ENCODE data around the gene GALNT9.

Gene GALNT9

DNA sequence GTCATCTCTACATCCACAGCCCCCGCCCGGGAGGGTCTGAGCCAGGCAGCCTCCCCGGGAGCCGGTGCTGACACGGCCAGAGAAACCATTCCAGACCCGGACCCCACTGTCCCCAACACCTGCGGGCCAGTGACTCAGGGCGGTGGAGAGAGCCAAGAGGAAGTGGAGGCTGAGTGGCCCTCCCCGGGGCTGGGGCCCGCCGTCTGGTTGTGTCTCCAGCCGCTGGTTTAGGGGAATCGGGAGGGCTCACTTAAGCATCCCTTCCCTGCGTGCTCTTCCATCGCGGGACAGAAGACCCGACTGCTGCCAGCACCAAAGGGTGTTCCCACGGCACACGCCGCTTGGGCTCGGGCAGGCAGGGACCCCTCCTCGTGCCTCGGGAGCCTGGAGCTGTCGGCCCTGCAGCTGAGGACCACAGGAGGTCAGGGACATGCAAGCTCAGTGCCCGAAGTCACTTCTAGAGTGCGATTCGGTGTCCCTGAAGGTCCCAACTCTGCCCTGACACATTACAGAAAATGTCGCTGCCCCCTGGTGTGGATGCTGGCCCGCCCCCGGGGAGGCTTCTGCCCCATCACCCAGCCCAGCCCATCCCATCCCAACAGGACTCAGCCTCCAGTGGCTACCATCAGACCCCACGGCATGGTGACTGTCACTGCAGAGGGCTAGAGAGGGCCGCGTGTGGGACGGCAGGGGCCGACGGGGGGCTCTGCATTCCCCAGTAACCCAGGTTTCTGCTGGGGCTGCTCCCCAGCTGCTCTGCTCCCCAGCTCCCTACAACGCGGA is 50.8 kb downstream of the GALNT9 start:
- CTCF ChIA-PET: no interaction called here
- TF ChIP-seq ARNT (IDR thresholded peaks at IDR 0.05) (no peak), SUZ12 (IDR thresholded peaks at IDR 0.05) (no peak), FOXK2 (IDR thresholded peaks at IDR 0.05) (no peak), NFRKB (IDR thresholded peaks at IDR 0.05) (no peak), ELF4 (IDR thresholded peaks at IDR 0.05) (no peak), ZNF384 (IDR thresholded peaks at IDR 0.05) (no peak)
- TF ChIP-seq, protein P1, sequence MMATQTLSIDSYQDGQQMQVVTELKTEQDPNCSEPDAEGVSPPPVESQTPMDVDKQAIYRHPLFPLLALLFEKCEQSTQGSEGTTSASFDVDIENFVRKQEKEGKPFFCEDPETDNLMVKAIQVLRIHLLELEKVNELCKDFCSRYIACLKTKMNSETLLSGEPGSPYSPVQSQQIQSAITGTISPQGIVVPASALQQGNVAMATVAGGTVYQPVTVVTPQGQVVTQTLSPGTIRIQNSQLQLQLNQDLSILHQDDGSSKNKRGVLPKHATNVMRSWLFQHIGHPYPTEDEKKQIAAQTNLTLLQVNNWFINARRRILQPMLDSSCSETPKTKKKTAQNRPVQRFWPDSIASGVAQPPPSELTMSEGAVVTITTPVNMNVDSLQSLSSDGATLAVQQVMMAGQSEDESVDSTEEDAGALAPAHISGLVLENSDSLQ (IDR thresholded peaks at IDR 0.05): no peak
- DNase-seq (ENCODE audit: extremely low spot score): no peak
- POLR2A ChIA-PET: no interaction called here

DNA sequence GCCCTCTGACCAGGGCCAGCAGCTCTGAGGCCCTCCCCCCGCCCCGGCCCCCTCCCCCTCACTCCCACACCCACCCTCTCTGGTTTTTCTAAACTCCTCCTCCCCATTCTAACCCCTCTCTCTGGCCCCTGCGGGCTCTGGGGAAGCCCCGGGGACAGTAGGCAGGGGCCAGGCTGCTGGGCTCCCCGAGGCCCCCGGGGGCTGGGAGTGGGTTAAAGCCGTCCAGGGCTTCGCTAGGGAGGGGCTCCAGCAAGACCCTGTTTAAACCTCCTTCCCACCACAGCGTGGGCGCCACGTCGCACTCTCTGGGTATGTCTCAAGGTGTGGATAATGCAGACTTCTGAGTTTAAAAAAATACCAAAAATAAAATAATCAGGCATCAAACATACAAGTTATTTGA is 51.4 kb downstream of the GALNT9 start:
- POLR2A ChIA-PET: no interaction called here
- CTCF ChIA-PET: no interaction called here
- DNase-seq (ENCODE audit: extremely low spot score): no peak
- no peak for TF ChIP-seq SP1 (IDR thresholded peaks at IDR 0.05)
- TF ChIP-seq CTBP1 (IDR thresholded peaks at IDR 0.05; ENCODE audit: borderline replicate concordance): no peak
- no peak for TF ChIP-seq ELF4 (IDR thresholded peaks at IDR 0.05)

DNA sequence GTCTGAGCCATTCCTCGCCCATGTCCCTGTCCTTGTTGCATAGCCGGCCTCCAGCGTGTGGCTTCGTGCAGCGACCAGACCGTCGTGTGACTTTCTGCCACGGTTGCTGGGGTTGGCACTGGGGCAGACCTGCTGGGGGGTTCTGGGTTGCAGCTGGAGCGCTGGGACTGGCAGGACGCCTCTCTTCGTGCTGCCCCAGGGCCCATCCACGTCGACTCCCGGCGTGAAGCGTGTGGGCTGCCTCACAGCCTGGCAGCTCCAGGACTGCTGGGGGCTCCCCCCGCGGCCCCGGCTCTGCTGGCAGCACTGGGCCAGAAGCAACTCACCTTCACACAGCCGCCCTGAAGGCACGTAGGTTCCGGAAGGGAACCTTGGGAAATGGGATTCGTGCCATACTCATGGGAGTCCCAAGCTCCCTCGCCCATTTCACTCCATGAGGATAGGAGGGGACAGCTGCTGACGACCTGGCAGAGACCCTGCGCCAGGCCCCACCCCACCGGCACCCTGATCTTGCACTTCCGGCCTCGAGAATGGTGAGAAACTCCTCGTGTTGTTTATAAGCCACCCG is 51.9 kb downstream of the GALNT9 start:
- ChIA-PET POLR2A (no interaction called here), CTCF (no interaction called here)
- TF ChIP-seq L3MBTL2 (conservative IDR thresholded peaks at IDR 0.05) (no peak), FOXM1 (IDR thresholded peaks at IDR 0.05; ENCODE audit: borderline replicate concordance) (no peak), ARNT (IDR thresholded peaks at IDR 0.05) (no peak), FOXA1 (IDR thresholded peaks at IDR 0.05) (no peak), TARDBP (IDR thresholded peaks at IDR 0.05) (no peak), BHLHE40 (IDR thresholded peaks at IDR 0.05; ENCODE audit: borderline replicate concordance) (no peak), SP1 (IDR thresholded peaks at IDR 0.05) (no peak), CTBP1 (IDR thresholded peaks at IDR 0.05; ENCODE audit: borderline replicate concordance) (no peak), ZNF384 (IDR thresholded peaks at IDR 0.05) (no peak), NFRKB (IDR thresholded peaks at IDR 0.05) (no peak), ELF4 (IDR thresholded peaks at IDR 0.05) (no peak), SUZ12 (IDR thresholded peaks at IDR 0.05) (no peak), LEF1 (IDR thresholded peaks at IDR 0.05; ENCODE audit: borderline replicate concordance) (no peak), HDGF (IDR thresholded peaks at IDR 0.05; ENCODE audit: borderline replicate concordance) (no peak), FOXK2 (IDR thresholded peaks at IDR 0.05) (no peak)
- TF ChIP-seq, protein P1 (IDR thresholded peaks at IDR 0.05): no peak
- no peak for DNase-seq (ENCODE audit: extremely low spot score)

GRCh38 chr12:132276827-132277373 is 52.5 kb downstream of the GALNT9 start:
- no peak for TF ChIP-seq L3MBTL2 (conservative IDR thresholded peaks at IDR 0.05)
- TF ChIP-seq ZNF384 (IDR thresholded peaks at IDR 0.05): no peak
- no peak for TF ChIP-seq SP1 (IDR thresholded peaks at IDR 0.05)
- TF ChIP-seq ARNT (IDR thresholded peaks at IDR 0.05): no peak
- TF ChIP-seq LEF1 (IDR thresholded peaks at IDR 0.05; ENCODE audit: borderline replicate concordance): no peak
- no peak for TF ChIP-seq SUZ12 (IDR thresholded peaks at IDR 0.05)
- TF ChIP-seq TARDBP (IDR thresholded peaks at IDR 0.05): no peak
- TF ChIP-seq, protein P1 (IDR thresholded peaks at IDR 0.05): no peak
- no peak for TF ChIP-seq BHLHE40 (IDR thresholded peaks at IDR 0.05; ENCODE audit: borderline replicate concordance)
- TF ChIP-seq FOXK2 (IDR thresholded peaks at IDR 0.05): no peak
- TF ChIP-seq HDGF (IDR thresholded peaks at IDR 0.05; ENCODE audit: borderline replicate concordance): no peak
- TF ChIP-seq FOXM1 (IDR thresholded peaks at IDR 0.05; ENCODE audit: borderline replicate concordance): no peak
- CTCF ChIA-PET: no interaction called here

GRCh38 chr12:132276066-132276826 is 53.1 kb downstream of the GALNT9 start:
- TF ChIP-seq FOXM1 (IDR thresholded peaks at IDR 0.05; ENCODE audit: borderline replicate concordance): no peak
- no peak for TF ChIP-seq LEF1 (IDR thresholded peaks at IDR 0.05; ENCODE audit: borderline replicate concordance)
- TF ChIP-seq ZNF384 (IDR thresholded peaks at IDR 0.05): no peak
- TF ChIP-seq HDGF (IDR thresholded peaks at IDR 0.05; ENCODE audit: borderline replicate concordance): no peak
- no peak for TF ChIP-seq L3MBTL2 (conservative IDR thresholded peaks at IDR 0.05)
- TF ChIP-seq FOXA1 (IDR thresholded peaks at IDR 0.05): no peak
- no peak for TF ChIP-seq TARDBP (IDR thresholded peaks at IDR 0.05)
- TF ChIP-seq BHLHE40 (IDR thresholded peaks at IDR 0.05; ENCODE audit: borderline replicate concordance): no peak
- TF ChIP-seq FOXK2 (IDR thresholded peaks at IDR 0.05): no peak
- TF ChIP-seq SP1 (IDR thresholded peaks at IDR 0.05): no peak
- TF ChIP-seq SUZ12 (IDR thresholded peaks at IDR 0.05): no peak
- TF ChIP-seq ARNT (IDR thresholded peaks at IDR 0.05): no peak
- TF ChIP-seq, protein P1 (IDR thresholded peaks at IDR 0.05): no peak
- no peak for TF ChIP-seq ELF4 (IDR thresholded peaks at IDR 0.05)
- TF ChIP-seq NFRKB (IDR thresholded peaks at IDR 0.05): no peak
- TF ChIP-seq CTBP1 (IDR thresholded peaks at IDR 0.05; ENCODE audit: borderline replicate concordance): no peak
- POLR2A ChIA-PET: interaction anchor here (0.9 kb wide), 2 partner anchors 13 to 131 kb away, joined by 3 read pairs; no protein-coding TSS in a partner anchor
- DNase-seq (ENCODE audit: extremely low spot score): no peak
- CTCF ChIA-PET: interaction anchor here (1.0 kb wide), 1 partner anchor 9 kb away, joined by 3 read pairs; no protein-coding TSS in a partner anchor

More at GRCh38 chr12:132276827-132277373, 52.5 kb downstream of the GALNT9 start:
- no peak for DNase-seq (ENCODE audit: extremely low spot score)
- POLR2A ChIA-PET: no interaction called here

Data from HEK293T (cell line).